Mammary epithelial cell (primary cell): ENCODE measurements around the gene PCID2.

Experiments
- EZH2 ChIP-seq: IDR thresholded peaks from 2 replicates; pipeline ENCODE4 v1.6.1; 2012; ENCODE audit warnings: low read length, inconsistent platforms, borderline replicate concordance
- TF ChIP-seq, protein P1 (sequence below), 2 donors: IDR thresholded peaks in 1 of 2; conservative IDR thresholded peaks in 1 of 2; 2 replicates each; pipeline ENCODE4 v1.5.1; 2011 to 2012; ENCODE audit warnings: inconsistent platforms in 2 of 2, low read length in 2 of 2, mild to moderate bottlenecking in 2 of 2, control low read depth in 1 of 2, low read depth in 1 of 2; ENCODE audit not compliant: insufficient read depth in 1 of 2; ENCODE audit errors: extremely low read depth in 1 of 2

DNA sequence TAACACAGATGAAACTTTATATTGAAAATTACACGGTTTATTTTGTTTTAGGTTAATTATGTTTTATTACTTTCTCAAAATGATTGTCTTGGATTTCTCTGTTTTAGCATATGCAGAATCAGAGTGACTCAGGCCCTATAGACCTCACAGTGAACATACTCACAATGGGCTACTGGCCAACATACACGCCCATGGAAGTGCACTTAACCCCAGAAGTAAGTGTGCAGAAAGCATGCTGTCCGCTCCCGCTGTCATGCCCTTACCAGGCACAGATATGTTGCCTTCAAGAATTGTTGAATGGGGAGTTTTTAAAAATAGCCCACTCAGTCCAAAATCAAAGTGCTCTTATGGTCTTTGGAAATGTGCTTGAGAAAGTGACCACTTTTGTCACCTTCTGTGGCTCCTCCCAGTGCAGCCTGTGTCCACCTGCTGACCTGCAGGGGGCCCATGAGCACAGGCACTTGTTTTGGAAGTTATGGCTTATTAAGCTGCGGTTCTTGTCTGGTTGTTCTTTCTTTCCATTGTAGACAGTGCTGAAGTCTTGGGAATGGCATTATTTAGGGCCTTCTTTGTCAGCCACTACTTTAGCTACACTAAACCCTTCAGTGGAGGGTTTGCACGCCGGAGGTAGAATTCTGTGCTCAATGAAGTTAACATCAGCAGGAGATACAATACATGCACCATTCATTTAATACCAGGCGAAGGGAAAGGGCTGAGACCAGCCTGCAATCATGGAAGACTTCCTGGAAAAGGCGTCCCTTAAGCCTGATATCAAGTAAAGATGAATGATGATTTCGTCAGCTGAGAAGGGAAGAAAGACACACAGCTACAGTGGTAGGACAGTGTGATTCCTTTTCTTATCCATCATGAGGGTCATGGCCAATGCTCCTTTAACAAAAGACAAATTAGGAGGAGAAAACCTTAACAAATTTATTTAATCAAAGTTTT, 37.7 kb upstream of the PCID2 start:
- TF ChIP-seq, protein P1, sequence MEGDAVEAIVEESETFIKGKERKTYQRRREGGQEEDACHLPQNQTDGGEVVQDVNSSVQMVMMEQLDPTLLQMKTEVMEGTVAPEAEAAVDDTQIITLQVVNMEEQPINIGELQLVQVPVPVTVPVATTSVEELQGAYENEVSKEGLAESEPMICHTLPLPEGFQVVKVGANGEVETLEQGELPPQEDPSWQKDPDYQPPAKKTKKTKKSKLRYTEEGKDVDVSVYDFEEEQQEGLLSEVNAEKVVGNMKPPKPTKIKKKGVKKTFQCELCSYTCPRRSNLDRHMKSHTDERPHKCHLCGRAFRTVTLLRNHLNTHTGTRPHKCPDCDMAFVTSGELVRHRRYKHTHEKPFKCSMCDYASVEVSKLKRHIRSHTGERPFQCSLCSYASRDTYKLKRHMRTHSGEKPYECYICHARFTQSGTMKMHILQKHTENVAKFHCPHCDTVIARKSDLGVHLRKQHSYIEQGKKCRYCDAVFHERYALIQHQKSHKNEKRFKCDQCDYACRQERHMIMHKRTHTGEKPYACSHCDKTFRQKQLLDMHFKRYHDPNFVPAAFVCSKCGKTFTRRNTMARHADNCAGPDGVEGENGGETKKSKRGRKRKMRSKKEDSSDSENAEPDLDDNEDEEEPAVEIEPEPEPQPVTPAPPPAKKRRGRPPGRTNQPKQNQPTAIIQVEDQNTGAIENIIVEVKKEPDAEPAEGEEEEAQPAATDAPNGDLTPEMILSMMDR (conservative IDR thresholded peaks at IDR 0.05 in 1 of 2, IDR thresholded peaks at IDR 0.05 in 1 of 2; ENCODE audit: extremely low read depth in 1 of 2, insufficient read depth in 1 of 2, low read depth in 1 of 2, low read length in 2 of 2) = peak; percentile 27 to 50
- no peak for TF ChIP-seq EZH2
